Measurements from ENCODE around the gene TP73.
"Not testable (repeated sequence)": the region's sequence is repeated elsewhere in the genome, so short reads cannot be mapped to it uniquely, and the experiment has no call there.

TP73 gene

DNA sequence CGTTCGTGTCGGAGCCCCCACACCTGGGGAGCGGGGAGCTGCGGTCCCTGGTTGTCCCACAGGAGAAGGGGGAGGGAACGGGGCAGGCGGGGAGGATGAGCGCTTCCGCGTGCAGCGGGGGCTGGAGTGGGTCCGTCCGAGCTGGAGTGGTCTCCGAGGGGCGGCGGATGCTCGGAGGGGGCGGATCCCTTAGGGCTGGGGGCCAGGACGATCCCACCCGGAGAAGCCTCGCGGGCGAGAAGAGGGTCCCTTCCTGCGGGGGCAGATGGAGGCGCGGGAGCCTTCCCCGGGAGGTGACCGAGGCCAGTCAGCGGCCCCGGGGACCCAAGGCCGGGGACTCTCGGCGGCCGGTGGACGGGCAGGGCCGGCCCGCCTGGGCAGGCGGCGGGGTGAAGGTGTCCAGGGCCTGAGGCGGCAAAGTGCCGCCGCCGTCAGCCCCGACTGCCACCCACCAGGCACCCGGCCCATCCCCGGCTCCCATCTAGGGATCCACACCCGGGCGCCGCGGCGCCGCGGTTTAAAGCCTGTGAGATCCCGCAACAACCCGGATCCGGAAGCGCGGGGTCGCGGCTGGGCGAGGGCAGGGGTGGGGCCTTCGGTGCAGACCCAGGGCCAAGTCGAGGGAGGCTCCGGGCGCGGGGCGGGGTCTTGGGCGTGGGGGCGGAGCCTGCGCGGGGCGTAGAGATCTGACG lies 94.7 kb downstream of the TP73 start:
- DNase-seq = peak; percentile 84 to 89

DNA sequence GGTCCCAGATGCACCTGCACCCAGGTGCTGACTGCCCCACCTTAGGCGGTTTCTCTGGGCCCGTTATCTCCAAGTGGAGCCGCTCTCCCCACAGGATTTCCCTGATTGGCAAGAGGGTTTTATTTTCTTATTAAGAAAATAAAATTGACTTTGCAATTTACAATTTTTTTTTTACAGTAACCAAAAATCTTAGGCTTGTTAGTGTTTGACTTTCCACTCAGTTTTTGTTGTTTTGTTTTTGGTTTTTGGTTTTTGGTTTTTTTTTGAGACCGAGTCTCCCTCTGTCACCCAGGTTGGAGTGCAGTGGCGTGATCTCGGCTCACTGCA lies 95.2 kb downstream of the TP73 start:
- DNase-seq = no peak

DNA sequence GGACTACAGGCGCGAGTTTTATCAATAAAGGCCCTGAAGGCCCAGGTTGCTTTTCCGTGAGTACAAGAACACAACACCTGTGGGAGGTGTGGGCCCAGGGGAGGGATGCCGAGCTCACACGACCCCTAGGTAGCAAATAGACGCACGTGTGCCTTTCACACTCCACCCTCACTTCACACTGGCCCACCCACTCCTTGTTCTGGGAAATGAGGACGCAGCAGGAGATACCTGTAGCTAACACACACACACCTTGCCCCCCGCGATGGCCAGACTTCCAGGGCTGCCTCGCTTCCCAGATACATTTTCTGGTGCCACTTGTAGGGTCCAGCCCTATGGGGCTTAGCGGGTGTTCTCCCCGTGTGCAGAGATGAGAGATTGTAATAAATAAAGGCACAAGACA lies 95.6 kb downstream of the TP73 start:
- DNase-seq = no peak

DNA sequence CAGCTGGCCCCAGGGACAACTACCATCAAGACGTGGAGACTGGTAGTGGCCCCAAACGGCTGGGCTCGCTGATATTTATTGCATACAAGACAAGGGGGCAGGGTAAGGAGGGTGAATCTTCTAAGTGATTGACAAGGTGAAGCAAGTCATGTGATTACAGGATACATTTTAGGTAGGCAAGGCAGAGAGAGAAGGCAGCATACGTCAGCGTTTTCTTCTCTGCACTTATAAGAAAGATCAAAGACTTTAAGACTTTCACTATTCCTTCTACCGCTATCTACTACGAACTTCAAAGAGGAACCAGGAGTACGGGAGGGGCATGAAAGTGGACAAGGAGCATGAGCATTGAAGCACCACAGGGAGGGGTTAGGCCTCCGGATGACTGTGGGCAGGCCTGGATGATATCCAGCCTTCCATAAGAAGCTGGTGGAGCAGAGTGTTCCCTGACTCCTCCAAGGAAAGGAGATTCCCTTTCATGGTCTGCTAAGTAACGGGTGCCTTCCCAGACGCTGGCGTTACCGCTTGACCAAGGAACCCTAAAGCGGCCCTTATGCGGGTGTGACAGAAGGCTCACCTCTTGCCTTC lies 96.1 kb downstream of the TP73 start:
- not testable (repeated sequence) for DNase-seq

DNA sequence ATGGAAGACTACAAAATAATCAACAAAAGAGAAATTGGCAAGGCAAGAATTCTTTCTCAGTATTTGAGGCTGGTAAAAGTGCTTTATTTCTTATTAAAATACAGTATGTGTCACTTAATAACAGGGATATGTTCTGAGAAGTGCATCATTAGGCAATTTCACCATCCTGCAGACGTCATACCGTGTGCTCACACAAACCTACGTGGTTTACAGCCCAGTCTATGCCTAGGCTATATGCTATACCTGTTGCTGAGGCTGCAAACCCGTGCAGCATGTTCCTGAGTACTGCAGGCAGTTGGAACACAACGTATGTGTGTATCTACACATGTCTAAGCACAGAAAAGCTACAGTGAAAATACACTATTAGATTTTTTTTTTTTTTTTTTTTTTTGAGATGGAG lies 97.2 kb downstream of the TP73 start:
- DNase-seq = no peak

DNA sequence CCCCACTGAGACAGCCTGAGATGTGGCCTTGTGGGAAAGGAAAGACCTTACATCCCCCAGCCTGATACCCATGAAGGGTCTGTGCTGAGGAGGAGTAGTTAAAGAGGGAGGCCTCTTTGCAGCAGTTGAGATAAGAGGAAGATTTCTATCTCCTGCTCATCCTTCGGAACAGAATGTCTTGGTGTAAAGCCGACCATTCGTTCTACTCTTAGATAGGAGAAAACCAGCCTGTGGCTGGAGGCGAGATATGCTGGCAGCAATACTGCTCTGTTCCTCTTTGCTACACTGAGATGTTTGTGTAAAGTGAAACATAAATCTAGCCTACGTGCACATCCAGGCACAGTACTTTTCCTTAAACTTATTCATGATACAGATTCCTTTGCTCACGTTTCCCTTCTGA lies 98.4 kb downstream of the TP73 start:
- DNase-seq = no peak

DNA sequence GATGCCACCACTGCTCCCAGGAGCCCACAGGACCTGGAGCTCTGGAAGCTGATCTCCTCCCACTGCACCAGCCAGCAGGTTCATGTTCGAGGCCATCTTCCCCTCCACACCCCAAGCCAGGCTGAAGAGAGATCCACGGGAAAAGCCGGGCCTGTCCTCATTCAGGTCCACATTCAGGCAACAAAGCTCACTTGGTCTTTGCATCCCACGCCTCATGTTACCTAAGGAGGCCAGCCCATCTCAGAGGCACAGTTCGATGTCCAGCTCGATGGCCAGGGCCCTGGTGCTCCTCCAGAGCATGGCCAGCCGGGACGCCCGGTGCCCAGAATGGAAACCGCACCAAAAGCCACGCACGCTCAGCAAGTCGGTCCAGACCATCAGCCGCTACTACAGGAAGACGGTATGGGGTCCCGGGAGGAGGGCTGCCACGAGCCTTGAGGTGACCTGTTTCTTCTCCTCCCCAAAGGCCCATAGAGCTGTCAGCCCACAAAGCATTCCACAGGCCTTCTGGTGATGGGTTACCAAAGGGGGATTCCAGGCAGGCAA lies 100.2 kb downstream of the TP73 start, which contains the start of gene CCDC27:
TSS of gene CCDC27 (plus strand) at position 51 of the 546 bp plus-strand sequence. CDS start at position 83, 32 bp downstream.
- DNase-seq = no peak

DNA sequence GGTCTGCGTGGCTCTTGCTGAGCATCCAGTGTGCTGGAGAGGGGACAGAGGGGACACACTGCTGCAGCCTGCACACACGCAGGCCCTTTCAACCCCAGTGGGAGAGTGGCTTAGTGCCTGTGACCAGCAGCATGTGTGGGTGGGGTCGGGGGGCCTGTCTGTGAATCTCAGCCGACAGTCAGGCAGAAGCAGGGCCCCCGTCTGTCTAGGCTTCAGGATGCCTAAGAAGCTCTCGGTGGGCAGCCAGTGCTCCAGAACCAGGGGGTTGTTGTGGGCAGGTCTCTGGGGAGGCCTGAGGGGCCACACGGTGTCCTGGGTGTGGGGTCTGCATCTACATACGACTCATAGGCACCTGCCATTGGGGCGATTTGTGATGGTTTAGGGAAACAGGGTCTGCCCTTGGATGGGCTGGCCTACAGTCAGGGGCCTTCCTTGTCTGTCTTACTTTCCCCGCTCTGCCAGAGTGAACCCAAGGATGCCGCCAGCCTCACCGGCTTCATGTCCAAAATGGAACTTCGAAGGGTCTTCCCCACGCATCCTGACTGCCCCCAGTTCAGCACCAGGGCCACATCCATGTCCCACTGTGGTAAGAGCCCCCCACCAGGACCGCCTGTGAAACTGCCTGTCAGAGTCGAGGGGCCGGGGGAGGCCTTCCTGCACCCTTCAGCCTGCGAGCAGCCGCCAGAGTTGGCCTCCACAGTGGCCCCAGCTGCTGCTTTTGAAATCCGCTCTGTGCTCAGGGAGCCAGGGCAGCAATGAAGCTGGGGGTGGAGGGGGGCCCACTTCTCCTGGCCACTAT lies 101.5 kb downstream of the TP73 start:
- no peak for DNase-seq

DNA sequence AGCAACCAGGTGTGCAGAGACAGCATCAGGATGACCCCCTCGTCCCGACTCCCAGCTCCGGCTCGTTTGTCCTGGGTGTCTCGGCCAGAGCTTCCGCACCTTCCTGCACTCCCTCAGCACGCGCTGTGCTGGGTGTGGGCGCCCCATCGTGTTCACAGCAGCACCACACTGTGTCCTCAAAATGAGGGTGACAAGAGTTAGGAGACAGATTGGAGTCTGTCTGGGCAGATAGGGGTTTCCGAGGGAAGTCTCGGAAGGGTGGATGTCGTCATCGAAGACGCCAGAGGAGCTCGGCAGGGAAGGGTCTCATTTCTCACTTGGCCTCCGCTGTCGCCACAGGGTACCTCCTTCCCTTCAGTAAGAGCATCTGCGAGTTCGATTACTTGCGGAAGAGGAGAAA lies 104.1 kb downstream of the TP73 start:
- no peak for DNase-seq

DNA sequence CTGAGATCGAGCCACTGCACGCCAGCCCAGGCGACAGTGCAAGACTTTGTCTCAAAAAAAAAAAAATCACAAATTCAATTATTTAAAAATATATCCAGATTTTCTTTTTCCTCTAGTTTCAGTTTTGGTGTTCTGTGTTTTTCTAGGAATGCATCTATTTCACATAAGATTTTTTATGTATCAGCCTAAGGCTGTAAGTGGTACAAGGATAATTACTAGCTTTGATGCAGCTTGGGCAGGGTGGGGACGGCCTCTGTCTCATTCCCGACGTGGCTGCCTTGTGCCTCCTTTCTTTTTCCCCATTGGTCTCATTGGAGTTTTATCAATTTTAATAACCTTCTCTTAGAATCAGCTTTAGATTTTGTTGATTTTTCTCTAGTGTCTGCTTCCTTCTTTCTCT lies 106.8 kb downstream of the TP73 start:
- DNase-seq = no peak

DNA sequence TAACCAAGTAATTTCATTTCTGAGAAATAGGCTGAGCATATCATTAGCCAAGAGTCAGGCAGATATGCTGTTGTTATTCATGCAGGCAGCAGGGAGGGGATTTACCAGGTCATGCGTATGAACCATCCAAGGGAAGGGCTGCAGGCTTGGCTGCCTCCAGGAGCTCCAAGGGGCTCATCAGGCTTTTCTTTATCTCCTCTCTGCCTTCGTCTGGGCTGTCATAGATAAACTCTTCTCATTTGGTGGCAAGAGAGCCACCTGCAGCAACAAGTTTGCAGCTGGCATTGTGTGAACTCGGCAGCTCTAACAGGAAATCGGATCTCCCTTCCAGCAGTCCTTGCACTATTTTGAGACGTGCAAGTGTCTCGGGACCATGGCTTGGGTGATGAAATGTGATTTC lies 107.5 kb downstream of the TP73 start:
- no peak for DNase-seq

DNA sequence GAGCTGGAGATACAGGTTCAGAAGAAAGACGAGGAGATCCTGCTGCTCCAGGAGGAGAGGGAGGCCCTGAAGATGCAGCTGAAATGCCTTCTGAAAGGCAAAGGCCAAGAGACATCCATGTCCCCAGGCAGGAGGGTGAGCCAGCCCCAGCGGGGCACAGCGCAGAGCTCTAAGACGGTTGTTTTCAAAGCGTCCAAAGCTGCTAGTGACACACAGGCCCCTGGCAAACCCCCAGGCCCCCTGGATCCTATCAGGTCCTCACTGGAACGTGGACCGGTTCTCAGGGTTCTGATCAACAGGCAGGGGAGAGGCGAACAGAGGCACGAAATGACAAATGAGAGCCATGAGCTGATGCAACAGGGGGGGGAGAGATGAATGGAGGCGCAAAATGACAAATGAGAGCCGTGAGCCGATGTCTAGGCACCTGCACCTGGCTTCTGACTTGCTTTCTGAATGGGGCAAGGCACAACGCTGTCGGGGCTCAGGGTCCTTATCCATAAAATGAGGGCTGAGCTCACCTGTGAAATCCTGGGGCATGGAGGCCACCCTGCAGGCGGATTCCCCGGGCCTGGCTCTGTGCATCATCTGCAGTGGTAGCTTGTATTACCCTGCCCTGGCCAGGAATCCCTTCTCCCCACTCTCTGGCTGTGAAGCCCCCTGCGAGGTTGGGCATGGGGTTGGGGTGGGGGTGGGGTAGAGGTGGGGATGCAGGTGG lies 109.1 kb downstream of the TP73 start:
- no peak for DNase-seq

DNA sequence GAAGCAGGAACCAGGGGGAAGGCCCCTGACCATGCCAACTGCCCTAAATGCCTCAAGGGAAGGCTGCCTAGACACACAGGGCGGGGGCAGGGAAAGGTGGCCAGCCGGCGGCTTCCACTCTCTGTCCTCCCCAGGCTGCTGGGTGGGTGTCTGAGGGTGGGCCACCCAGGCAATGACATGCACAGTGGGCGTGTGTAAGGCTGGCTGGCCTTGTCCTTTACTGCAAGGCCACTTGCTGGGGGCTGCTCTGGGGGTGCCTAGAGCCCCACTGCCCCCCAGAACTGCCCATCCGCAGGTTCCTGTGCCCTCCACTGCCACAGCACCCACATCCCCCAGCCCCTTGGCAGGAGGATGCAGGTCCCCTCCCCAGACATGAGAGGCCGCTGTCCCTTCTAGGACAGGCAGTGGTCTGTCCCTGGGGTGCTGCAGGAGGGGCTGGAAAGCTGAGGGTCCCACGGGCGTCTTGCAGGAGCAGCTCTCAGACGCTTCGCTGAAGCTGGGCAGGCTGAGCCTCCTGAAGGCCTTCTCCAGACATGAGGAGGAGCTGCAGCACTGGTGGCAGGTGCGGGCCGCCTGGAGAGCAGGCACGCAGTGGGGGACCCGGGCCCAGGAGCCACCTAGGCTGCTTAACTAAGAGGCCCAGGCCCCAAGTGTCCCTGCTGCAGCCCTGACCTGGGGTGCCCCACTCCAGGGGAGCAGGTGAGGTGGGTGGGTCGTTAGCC lies 110.0 kb downstream of the TP73 start:
- no peak for DNase-seq

DNA sequence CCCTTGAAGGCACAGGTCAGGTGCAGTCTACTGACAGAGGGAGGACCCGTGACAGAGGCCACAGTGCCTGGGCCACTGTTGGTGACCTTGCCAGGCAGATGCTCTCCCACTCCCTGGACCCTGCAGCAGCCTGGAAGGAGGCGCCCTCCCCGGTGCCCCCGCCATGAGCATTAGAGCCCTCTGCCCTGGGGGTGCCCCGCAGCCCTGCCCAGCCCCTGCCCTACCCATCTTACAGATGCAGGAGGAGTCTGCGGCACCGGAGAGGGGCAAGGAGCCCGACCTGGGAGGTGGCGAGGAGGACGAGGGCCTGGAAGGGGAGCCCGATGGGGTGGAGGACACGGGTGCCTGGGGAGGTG lies 110.5 kb downstream of the TP73 start:
- no peak for DNase-seq

DNA sequence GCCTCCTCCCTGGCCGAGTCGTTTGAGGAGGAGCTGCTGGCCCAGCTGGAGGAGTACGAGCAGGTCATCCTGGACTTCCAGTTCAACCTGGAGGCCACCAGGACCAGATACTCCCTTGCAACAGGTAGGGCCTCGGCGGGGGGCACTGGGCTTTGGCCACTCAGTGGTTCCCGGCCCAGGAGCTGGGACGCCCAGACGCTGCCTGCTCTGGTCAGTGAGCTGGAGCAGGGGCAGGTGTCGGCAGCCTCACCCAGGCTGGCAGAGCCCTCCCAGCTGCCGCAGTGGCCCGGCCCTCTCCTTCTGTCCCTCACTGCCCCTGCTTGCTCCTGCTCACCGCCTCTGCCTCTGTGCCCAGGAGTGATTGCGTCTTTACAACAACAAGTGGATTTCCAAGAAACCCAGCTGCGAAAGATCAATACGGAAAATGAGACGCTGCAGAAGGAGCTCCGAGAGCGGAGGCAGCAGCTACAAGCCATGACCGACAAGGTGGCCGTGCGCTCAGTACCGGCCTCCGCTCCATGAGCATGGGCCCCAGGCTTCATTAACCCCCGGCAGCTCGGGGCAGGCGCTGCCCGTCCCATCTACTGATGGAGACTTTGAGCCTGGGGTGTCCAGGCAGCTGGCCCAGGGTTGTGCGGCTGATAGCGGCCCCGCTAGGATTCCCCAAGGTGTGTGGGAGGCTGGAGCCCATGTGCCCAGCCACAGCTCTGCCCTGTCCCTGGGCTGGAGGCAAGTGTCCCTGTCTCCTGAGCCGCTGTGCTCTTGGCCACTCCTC lies 111.2 kb downstream of the TP73 start:
- no peak for DNase-seq

DNA sequence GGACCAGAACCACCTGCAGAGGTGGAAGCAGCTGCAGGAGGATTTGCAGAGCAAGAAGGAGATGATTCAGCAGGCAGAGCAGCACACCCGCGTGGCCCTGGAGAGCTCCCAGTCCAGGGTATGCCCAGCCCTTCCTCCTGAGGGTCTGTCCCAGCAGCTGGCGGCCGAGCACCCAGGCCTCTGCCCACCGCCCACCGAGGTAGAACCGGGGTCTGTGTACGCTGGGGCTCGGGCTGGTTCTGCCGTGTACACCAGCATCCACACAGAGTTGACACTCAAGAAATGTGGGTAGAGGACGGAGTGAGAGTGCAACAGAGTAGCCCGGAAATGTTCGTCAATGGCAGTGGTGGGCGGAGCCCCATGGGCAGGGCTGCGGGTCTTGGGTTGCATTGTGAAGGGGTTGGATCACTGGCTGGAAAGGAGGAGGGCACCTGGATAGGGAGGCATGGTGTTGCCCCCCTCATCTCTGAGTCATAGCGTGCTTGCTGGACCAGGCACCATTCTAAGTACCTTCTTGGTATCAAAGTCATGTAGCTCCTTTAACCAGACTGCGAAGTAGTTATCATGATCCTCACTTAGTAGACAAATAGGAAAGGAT lies 115.1 kb downstream of the TP73 start:
- DNase-seq = no peak

DNA sequence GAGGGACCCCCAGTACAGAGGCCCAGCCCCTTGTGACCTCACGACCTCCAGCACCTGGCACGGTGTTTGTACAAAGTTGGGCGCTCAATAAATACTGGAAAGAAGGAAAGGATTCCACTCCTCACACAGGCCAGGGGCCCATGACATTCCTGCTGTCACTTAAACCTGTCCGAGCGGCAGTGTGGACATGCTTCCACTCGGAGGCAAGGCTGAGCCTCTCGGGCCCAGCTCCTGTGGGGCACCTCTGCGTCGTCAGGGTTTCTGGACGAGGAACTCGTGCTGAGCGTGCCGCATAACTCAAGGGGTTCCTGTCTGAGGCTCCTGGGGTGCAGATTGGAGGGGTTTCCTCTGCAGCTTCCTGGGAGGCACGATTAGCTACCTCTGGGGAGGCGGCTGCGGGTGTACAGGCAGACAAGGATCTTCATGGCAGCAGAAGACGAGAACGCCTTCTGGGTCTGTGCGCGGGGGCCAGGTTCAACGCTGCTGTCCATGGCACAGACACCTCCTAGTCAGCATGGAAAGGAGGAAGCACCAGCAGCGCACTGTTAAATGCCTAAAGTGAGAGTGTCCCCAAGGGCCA lies 116.6 kb downstream of the TP73 start:
- DNase-seq = no peak

DNA sequence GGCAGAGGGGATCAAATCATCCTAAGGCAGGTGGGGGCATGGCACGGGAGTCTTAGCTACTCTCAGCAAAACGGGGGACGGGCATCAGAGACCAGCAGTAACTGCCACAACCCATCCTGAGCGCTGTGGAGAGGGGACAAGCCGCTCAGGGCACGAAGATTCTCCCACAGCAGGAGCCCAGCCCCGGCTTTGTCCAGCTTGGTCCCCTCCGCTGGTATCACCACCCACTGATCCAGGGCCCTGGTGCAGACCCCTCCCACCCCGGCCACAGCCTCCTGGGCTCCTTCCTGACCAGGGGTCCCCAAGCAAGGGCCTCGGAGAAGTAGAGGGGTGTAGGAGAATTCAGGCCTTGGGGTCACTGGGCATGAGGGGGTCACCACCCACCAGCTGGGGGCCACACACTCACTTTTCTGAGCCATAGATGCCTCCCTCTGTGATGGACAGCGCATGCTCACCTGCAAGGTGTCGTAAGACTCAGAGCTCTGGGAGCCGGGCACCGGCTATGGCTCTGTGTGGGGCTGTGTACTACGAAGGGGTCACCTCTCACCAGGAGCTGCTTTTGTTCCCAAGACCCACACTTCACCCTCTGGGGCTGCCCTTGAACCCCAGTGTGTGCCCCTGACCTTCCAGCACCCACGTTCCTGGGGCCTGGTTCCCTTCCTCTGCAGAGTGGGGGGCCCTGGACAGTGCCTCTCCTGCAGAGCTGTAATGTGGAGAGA lies 117.9 kb downstream of the TP73 start:
- no peak for DNase-seq

DNA sequence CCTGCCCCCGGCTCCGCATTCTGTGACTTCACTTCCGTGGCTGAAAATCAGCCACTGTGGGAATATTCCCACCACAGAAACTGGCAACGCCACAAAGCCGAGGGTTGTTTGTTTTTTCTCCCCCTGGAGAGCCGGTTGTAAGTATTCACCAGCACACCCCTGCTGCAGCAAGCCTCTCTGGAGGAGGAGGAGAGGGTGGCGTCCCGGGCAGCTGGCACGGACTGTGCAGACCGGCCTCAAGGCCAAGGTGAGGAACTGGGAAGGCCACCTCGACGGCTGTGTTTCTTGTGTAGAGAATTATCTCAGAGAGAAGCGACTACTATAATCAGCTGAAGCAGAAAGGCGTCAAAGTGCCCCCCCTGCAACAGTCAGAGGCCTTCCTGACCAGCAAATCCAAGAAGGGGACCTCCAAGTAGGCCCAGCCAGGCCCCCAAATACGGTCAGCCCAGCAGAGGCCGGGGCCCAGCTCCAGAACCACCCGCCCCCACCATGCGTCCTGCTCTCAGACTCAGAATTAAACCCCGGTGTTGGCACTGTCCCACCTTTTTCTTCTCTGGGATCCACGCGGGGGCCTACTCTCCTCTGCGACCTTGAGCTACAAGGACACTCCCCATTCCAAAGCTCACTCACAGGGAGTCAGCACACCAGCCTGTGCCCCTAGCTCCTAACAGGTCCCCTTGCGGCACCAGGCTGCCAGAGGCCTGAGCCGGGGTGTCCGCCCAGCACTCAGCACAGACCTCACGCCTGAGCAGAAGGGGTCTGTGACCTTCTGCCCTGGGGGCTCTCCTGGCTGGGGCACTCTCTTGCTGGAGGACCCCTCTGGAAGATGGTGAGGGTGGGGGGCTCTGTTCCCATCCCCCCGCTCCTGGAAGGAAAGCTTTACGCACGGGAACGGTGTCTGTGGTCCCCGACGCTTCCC lies 119.1 kb downstream of the TP73 start:
- no peak for DNase-seq

Measured in activated CD4-positive, alpha-beta T cell treated with anti-CD3 and anti-CD28 coated beads for 4 hours (primary cell).